K562 (cell line): Measurements from ENCODE around the gene THADA. TPM values are rescaled to one million over a fixed set of nuclear protein-coding genes. Genes with fewer than 3 reads are reported as not detected.

ENCODE experiments used
- ATAC-seq: fragments of 200-7000 bp; cut with Tn5 transposase; 3 replicates; pipeline ENCODE4 v1.9.1; 2020; ENCODE audit warnings: moderate library complexity
- BruUV-seq: library from RNA; stranded (reverse); fragments of 400-500 nt; replicated peaks from 2 replicates; lab custom pipeline; 2021; lab: Mats Ljungman, UMichigan
- CTCF ChIA-PET: fragments of 300-600 bp; formaldehyde crosslinking; extraction: SDS; loops from one replicate; lab custom pipeline; 2021; ENCODE audit warnings: low intra/inter-chr PET ratio; lab: Yijun Ruan, JAX
- POLR2A ChIA-PET: fragments of 300-600, 350-650 bp; sonication (Branson Sonifier 250); formaldehyde crosslinking; extraction: SDS; loops from one replicate; lab custom pipeline; 2021; ENCODE audit warnings: antibody characterized with exemption, inconsistent platforms; lab: Yijun Ruan, JAX
- DNase-seq, 4 experiments: peaks; one replicate each; pipeline versions ENCODE4 v3.0.0 to v3.0.0-alpha.2; 2011 to 2018; ENCODE audit warnings: low spot score in 3 of 4, mixed read lengths in 3 of 4; ENCODE audit errors: extremely low read depth in 1 of 4
- FAIRE-seq: peaks from 2 replicates; lab custom pipeline; 2011; peaks lifted over from hg19 to GRCh38; lab: Jason Lieb, UNC
- H2AFZ ChIP-seq: 2 replicates; pipeline ENCODE4 v1.6.0; 2011; ENCODE audit warnings: low read depth, low read length, control low read depth, inconsistent platforms
- H3K27ac ChIP-seq: fragments of 200-600 bp; 3 replicates; pipeline ENCODE4 v1.8.0; 2011; ENCODE audit warnings: low read depth, mild to moderate bottlenecking, control low read depth, inconsistent platforms, low read length, moderate library complexity, mixed read lengths; ENCODE audit errors: extremely low read depth
- H3K27me3 ChIP-seq, 2 experiments: fragments of 300-600 bp in 1 of 2; 2 replicates in 1 of 2; 3 replicates in 1 of 2; pipeline versions ENCODE4 v1.6.0 to v1.8.0; 2011; ENCODE audit warnings: inconsistent platforms in 2 of 2, low read length in 2 of 2, mild to moderate bottlenecking in 1 of 2, mixed read lengths in 1 of 2, moderate library complexity in 1 of 2; ENCODE audit not compliant: control insufficient read depth in 2 of 2, insufficient read depth in 2 of 2
- H3K36me3 ChIP-seq: fragments of 300-600 bp; 3 replicates; pipeline ENCODE4 v1.8.0; 2011; ENCODE audit warnings: mild to moderate bottlenecking, low read length, inconsistent platforms; ENCODE audit not compliant: control insufficient read depth, insufficient read depth
- H3K4me1 ChIP-seq, 2 experiments: fragments of 200-600 bp in 1 of 2; replicated peaks in 1 of 2; 2 replicates in 1 of 2; 3 replicates in 1 of 2; pipeline versions ENCODE4 v1.5.1 to v1.8.0; 2011; ENCODE audit warnings: inconsistent platforms in 2 of 2, low read length in 2 of 2, mild to moderate bottlenecking in 1 of 2, mixed read lengths in 1 of 2, moderate library complexity in 1 of 2; ENCODE audit not compliant: control insufficient read depth in 2 of 2, insufficient read depth in 2 of 2
- H3K4me2 ChIP-seq: 2 replicates; pipeline ENCODE4 v1.6.1; 2011; ENCODE audit warnings: low read length, control low read depth, inconsistent platforms, mixed read lengths; ENCODE audit not compliant: insufficient read depth
- H3K4me3 ChIP-seq: fragments of 200-600 bp; sonication (generic), shearing (Covaris generic); 2 replicates; pipeline ENCODE4 v1.5.1; 2016; ENCODE audit warnings: control low read depth, inconsistent platforms
- H3K79me2 ChIP-seq: fragments of 200-600 bp; 3 replicates; pipeline ENCODE4 v1.8.0; 2011; ENCODE audit warnings: low read length, inconsistent platforms; ENCODE audit not compliant: control insufficient read depth, insufficient read depth
- H3K9ac ChIP-seq, 2 experiments: 2 replicates each; pipeline versions ENCODE4 v1.6.0 to v1.6.1; 2011; ENCODE audit warnings: low read depth in 2 of 2, low read length in 2 of 2, control low read depth in 1 of 2, inconsistent platforms in 1 of 2, mild to moderate bottlenecking in 1 of 2, mixed read lengths in 1 of 2; ENCODE audit not compliant: insufficient read depth in 1 of 2
- H3K9me1 ChIP-seq: one replicate; pipeline ENCODE4 v1.6.0; 2011; ENCODE audit warnings: inconsistent platforms, mild to moderate bottlenecking, low read length, moderate library complexity; ENCODE audit not compliant: control insufficient read depth, insufficient read depth
- H3K9me3 ChIP-seq: replicated peaks from 2 replicates; pipeline ENCODE4 v1.5.1; 2011; ENCODE audit warnings: low read depth, low read length, inconsistent platforms; ENCODE audit not compliant: control insufficient read depth, insufficient read depth
- H4K20me1 ChIP-seq: replicated peaks from 2 replicates; pipeline ENCODE4 v1.6.1; 2011; ENCODE audit warnings: low read length, inconsistent platforms, mixed read lengths; ENCODE audit not compliant: control insufficient read depth, insufficient read depth
- DIDO1 ChIP-seq: fragments of 450-650 bp; IDR thresholded peaks from 2 replicates; pipeline ENCODE4 v1.6.1; 2016; ENCODE audit warnings: low read depth, missing biosample characterization, missing genetic modification characterization
- EP400 ChIP-seq: fragments of 450-650 bp; IDR thresholded peaks from 2 replicates; pipeline ENCODE4 v1.6.1; 2017; ENCODE audit warnings: antibody characterized with exemption, mild to moderate bottlenecking, moderate library complexity
- HLTF ChIP-seq: fragments of 450-650 bp; IDR thresholded peaks from 2 replicates; pipeline ENCODE4 v1.6.1; 2016
- IFI16 ChIP-seq: fragments of 250-450 bp; sonication (Bioruptor Pico); IDR thresholded peaks from 2 replicates; pipeline ENCODE4 v2.1.2; 2022; ENCODE audit warnings: mild to moderate bottlenecking, inconsistent platforms
- RBM15 ChIP-seq: fragments of 200-400 bp; formaldehyde crosslinking; IDR thresholded peaks from 2 replicates; pipeline ENCODE4 v1.6.1; 2018; ENCODE audit warnings: mild to moderate bottlenecking, low read length, moderate library complexity; ENCODE audit not compliant: insufficient read depth
- TOE1 ChIP-seq, 2 experiments: fragments of 450-650 bp in 1 of 2; sonication (generic) in 1 of 2; formaldehyde crosslinking in 1 of 2; IDR thresholded peaks; 2 replicates each; pipeline versions ENCODE4 v1.7.1 to v1.8.0; 2016 to 2022; ENCODE audit warnings: borderline replicate concordance in 2 of 2, mild to moderate bottlenecking in 2 of 2, antibody characterized with exemption in 1 of 2, inconsistent platforms in 1 of 2, low read depth in 1 of 2, missing genetic modification reagents in 1 of 2, moderate library complexity in 1 of 2
- ZNF143 ChIP-seq: sonication (generic); formaldehyde crosslinking; IDR thresholded peaks from 2 replicates; pipeline ENCODE4 v1.9.0; 2022; ENCODE audit warnings: mild to moderate bottlenecking, missing genetic modification reagents
- WGBS: fragments of 100-300 bp; shearing (Covaris generic); methylation state at CpG from one replicate; pipeline ENCODE4 v1.1.6; 2016; ENCODE audit warnings: low coverage, mixed read lengths; ENCODE audit not compliant: insufficient coverage; ENCODE audit errors: missing lambda C conversion rate; 5-methylcytosine and 5-hydroxymethylcytosine counted together
- in situ Hi-C: fragments of 300-500 bp; cut with MboI; formaldehyde crosslinking; loops from 4 replicates; pipeline ENCODE4 v1.15.0; 2018; ENCODE audit warnings: inconsistent platforms, mixed read lengths
- intact Hi-C: fragments of 100-400 bp; cut with micrococcal nuclease; formaldehyde crosslinking; loops from 2 replicates; pipeline ENCODE4 v1.14.2; 2022
- polyA plus RNA-seq, 8 experiments: library from polyadenylated mRNA; depleted of rRNA in 4 of 8; stranded (reverse) in 5 of 8; unstranded in 3 of 8; fragments of >200 nt; fragmentation: Nextera tagmentation in 2 of 8; fragmentation: Illumina TruSeq in 1 of 8; extraction: Ambion mirVana in 2 of 8; extraction: Trizol in 1 of 8; gene quantifications; 2 replicates each; pipeline versions ENCODE4 v1.2.1 to v1.2.3, GENCODE V29; 2011 to 2014; ENCODE audit warnings: inconsistent platforms in 1 of 8, missing spikeins in 1 of 8
- total RNA-seq, 7 experiments: library from RNA; depleted of rRNA in 6 of 7; stranded (reverse); fragments of >200 nt in 6 of 7; fragmentation: Illumina TruSeq in 2 of 7; extraction: Trizol in 2 of 7; gene quantifications; 2 replicates each; pipeline versions ENCODE4 v1.2.1 to v1.2.3, GENCODE V29; 2011 to 2021; ENCODE audit warnings: low replicate concordance in 1 of 7
- TF ChIP-seq, protein P1 (sequence below), 2 experiments: IDR thresholded peaks in 1 of 2; conservative IDR thresholded peaks in 1 of 2; 2 replicates each; pipeline ENCODE4 v1.6.1; 2016; ENCODE audit warnings: low read depth in 2 of 2, mild to moderate bottlenecking in 1 of 2, missing compliant biosample characterization in 1 of 2, missing genetic modification characterization in 1 of 2, moderate library complexity in 1 of 2

Gene THADA
- total and polyA plus RNA-seq, 9 of the 15 experiments (the other 6 are each of a cell fraction or from before 2014, with no cell fraction given): 17.8 to 34.7 (median 31.9) TPM

DNA sequence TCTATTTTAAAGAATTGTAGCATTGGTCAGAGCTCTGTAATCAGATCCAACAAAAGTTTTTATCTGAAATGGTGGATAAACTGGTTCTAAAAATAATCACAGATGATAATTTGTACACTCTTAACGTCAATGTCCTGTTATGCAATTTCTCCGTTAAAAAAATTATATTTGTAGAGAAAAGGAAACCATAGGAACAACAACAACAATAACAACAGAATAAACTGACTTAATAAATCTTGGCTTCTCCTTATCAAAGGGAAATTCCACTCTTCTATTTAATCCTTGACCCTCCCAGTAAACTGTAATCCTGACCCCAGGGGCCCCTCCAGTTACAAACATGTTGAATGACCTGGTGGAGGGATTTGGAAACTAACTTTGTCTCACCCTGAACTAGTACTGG, 290.8 kb downstream of the THADA start:
- H3K79me2 ChIP-seq: no peaks in the 10 kb centered on the region
- ChIA-PET CTCF (no interaction called here), POLR2A (interaction anchor here (1.0 kb wide), 2 partner anchors 22 to 77 kb away, joined by 3 read pairs; no protein-coding TSS in a partner anchor)
- H3K27me3 ChIP-seq: no peaks in the 10 kb centered on the region
- intact Hi-C loops: no loop called here
- FAIRE-seq (no peak), ATAC-seq (no peak), DNase-seq (no peak)
- no peaks in the 10 kb centered on the region for H3K4me1 ChIP-seq
- no peaks in the 10 kb centered on the region for H3K9me3 ChIP-seq
- TF ChIP-seq HLTF (no peak), EP400 (no peak), RBM15 (no peak), DIDO1 (no peak), IFI16 (no peak), TOE1 (IDR thresholded peaks at IDR 0.05; ENCODE audit: borderline replicate concordance) (no peak), TOE1 (CRISPR knock-in tag; IDR thresholded peaks at IDR 0.05; ENCODE audit: borderline replicate concordance, low read depth) (no peak), ZNF143 (CRISPR knock-in tag) (no peak)
- TF ChIP-seq, protein P1, sequence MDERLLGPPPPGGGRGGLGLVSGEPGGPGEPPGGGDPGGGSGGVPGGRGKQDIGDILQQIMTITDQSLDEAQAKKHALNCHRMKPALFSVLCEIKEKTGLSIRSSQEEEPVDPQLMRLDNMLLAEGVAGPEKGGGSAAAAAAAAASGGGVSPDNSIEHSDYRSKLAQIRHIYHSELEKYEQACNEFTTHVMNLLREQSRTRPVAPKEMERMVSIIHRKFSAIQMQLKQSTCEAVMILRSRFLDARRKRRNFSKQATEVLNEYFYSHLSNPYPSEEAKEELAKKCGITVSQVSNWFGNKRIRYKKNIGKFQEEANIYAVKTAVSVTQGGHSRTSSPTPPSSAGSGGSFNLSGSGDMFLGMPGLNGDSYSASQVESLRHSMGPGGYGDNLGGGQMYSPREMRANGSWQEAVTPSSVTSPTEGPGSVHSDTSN (CRISPR knock-in tag; IDR thresholded peaks at IDR 0.05; ENCODE audit: low read depth): no peak
- TF ChIP-seq, protein P1 (tag; conservative IDR thresholded peaks at IDR 0.05; ENCODE audit: low read depth): no peak
- no peaks in the 10 kb centered on the region for H4K20me1 ChIP-seq
- H3K36me3 ChIP-seq: no peaks in the 10 kb centered on the region
- BruUV-seq: no TSS peak
- no peaks in the 10 kb centered on the region for H3K9me1 ChIP-seq
- no peak overlapping the region for H3K4me3 ChIP-seq
- WGBS: 53% methylated on average over 2 of the region's 2 CpGs
- in situ Hi-C loops: no loop called here
- no peak overlapping the region for H3K4me2 ChIP-seq
- no peak overlapping the region for H3K9ac ChIP-seq
- no peak overlapping the region for H2AFZ ChIP-seq
- no peak overlapping the region for H3K27ac ChIP-seq
